ENCODE data around the gene TNFSF8.

Gene TNFSF8

DNA sequence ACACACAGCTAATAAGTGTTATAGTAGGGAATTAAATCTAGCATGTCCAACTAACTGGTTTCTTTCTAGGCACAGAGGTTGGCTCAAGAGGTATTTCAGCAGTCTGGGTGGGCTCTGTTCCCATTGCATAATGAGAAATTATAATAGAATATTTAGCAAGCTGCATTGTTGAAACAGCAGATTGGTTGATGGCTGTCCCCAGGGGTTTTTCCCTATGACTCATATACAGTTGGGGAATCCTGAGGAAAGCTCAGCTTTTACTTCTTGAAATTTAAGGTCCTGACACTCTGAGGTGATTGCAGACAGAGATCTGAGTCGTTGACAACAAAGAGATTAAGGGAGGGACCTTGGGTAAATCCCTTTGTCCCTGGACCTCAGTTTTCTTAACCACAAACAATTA is 38.3 kb upstream of the TNFSF8 start:
- Histone ChIP-seq H2BK15ac (ENCODE audit: low read length) (no peak overlapping the region), H3K14ac (ENCODE audit: low read length) (no peak overlapping the region), H2BK5ac (ENCODE audit: low read length) (no peak overlapping the region), H2AK5ac (ENCODE audit: low read depth, low read length) (no peak overlapping the region), H2BK120ac (ENCODE audit: low read depth, low read length) (no peak overlapping the region), H3K4ac (ENCODE audit: low read length) (no peak overlapping the region), H4K91ac (ENCODE audit: low read depth, low read length, poor library complexity) (no peak overlapping the region), H3K9ac (ENCODE audit: low read depth, low read length, poor library complexity) (no peak overlapping the region), H3K23ac (ENCODE audit: low read depth, low read length, poor library complexity) (no peak overlapping the region), H3K27me3 (ENCODE audit: control insufficient read depth in 3 of 3, insufficient read depth in 3 of 3, low read depth in 1 of 3, low read length in 3 of 3) (no peaks in the 10 kb centered on the region), H3K9me3 (replicated peaks in 1 of 2; ENCODE audit: control insufficient read depth in 2 of 2, insufficient read depth in 1 of 2, low read depth in 1 of 2, low read length in 2 of 2) (no peaks in the 10 kb centered on the region), H3K18ac (ENCODE audit: low read length) (no peak overlapping the region), H3K79me1 (ENCODE audit: low read depth, low read length) (no peaks in the 10 kb centered on the region), H3K4me2 (ENCODE audit: insufficient read depth, low read length, poor library complexity, severe bottlenecking) (no peak overlapping the region), H3K36me3 (replicated peaks in 1 of 2; ENCODE audit: control insufficient read depth in 2 of 2, insufficient read depth in 2 of 2, low read length in 2 of 2) (no peaks in the 10 kb centered on the region), H3K4me1 (ENCODE audit: control insufficient read depth in 2 of 2, insufficient read depth in 1 of 2, low read depth in 1 of 2, low read length in 2 of 2) (no peaks in the 10 kb centered on the region), H3K4me3 (ENCODE audit: low read length in 2 of 2) (no peak overlapping the region), H3K27ac (replicated peaks; ENCODE audit: low read length) (no peak overlapping the region), H4K8ac (ENCODE audit: low read depth, low read length) (no peak overlapping the region), H2BK12ac (ENCODE audit: low read length) (no peak overlapping the region), H2AFZ (ENCODE audit: low read length) (no peak overlapping the region)
- DNase-seq (ENCODE audit: low spot score), result no peak
- no CpG with 5 or more reads among the region's 1 CpG for WGBS, 2 donors (ENCODE audit: extremely low coverage in 2 of 2, insufficient read length in 2 of 2, insufficient replicate concordance in 1 of 2)

- Histone ChIP-seq H3K14ac (ENCODE audit: low read length) (no peak overlapping the region), H3K4me3 (ENCODE audit: low read length in 2 of 2) (no peak overlapping the region), H2BK12ac (ENCODE audit: low read length) (no peak overlapping the region), H3K9ac (ENCODE audit: low read depth, low read length, poor library complexity) (no peak overlapping the region), H4K91ac (ENCODE audit: low read depth, low read length, poor library complexity) (no peak overlapping the region), H2AFZ (ENCODE audit: low read length) (no peak overlapping the region), H3K4me2 (ENCODE audit: insufficient read depth, low read length, poor library complexity, severe bottlenecking) (no peak overlapping the region), H3K4ac (ENCODE audit: low read length) (no peak overlapping the region), H4K8ac (ENCODE audit: low read depth, low read length) (no peak overlapping the region), H3K9me3 (replicated peaks in 1 of 2; ENCODE audit: control insufficient read depth in 2 of 2, insufficient read depth in 1 of 2, low read depth in 1 of 2, low read length in 2 of 2) (no peaks in the 10 kb centered on the region), H3K36me3 (replicated peaks in 1 of 2; ENCODE audit: control insufficient read depth in 2 of 2, insufficient read depth in 2 of 2, low read length in 2 of 2) (no peaks in the 10 kb centered on the region), H3K23ac (ENCODE audit: low read depth, low read length, poor library complexity) (no peak overlapping the region), H3K27me3 (ENCODE audit: control insufficient read depth in 3 of 3, insufficient read depth in 3 of 3, low read depth in 1 of 3, low read length in 3 of 3) (no peaks in the 10 kb centered on the region), H3K4me1 (ENCODE audit: control insufficient read depth in 2 of 2, insufficient read depth in 1 of 2, low read depth in 1 of 2, low read length in 2 of 2) (no peaks in the 10 kb centered on the region), H3K18ac (ENCODE audit: low read length) (no peak overlapping the region), H2AK5ac (ENCODE audit: low read depth, low read length) (no peak overlapping the region), H2BK5ac (ENCODE audit: low read length) (no peak overlapping the region), H2BK120ac (ENCODE audit: low read depth, low read length) (no peak overlapping the region), H2BK15ac (ENCODE audit: low read length) (no peak overlapping the region), H3K27ac (replicated peaks; ENCODE audit: low read length) (no peak overlapping the region), H3K79me1 (ENCODE audit: low read depth, low read length) (no peaks in the 10 kb centered on the region)
- WGBS, 2 donors (ENCODE audit: extremely low coverage in 2 of 2, insufficient read length in 2 of 2, insufficient replicate concordance in 1 of 2), result no CpG with 5 or more reads among the region's 1 CpG
- DNase-seq (ENCODE audit: low spot score), result no peak
Measured at GRCh38 chr9:114965564-114965963, 35.2 kb upstream of the TNFSF8 start.

DNA sequence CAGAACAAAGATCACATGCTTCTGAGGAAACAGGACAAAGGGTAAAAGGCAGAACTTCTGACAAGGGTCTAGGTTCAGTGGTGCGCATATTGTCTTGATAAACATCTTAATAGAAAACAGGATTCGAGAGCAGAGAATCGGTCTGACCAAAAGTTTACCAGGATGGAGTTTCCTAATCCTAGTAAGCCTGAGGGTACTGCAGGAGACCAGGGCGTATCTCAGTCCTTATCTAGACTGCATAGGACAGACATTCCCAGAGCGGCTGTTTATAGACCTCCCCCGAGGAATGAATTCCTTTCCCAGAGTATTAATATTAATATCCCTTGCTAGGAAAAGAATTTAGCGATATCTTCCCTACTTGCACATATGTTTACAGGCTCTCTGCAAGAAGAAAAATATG is 32.4 kb upstream of the TNFSF8 start:
- Histone ChIP-seq H3K14ac (ENCODE audit: low read length) (no peak overlapping the region), H3K27ac (replicated peaks; ENCODE audit: low read length) (no peak overlapping the region), H3K4me1 (ENCODE audit: control insufficient read depth in 2 of 2, insufficient read depth in 1 of 2, low read depth in 1 of 2, low read length in 2 of 2) (no peaks in the 10 kb centered on the region), H3K27me3 (ENCODE audit: control insufficient read depth in 3 of 3, insufficient read depth in 3 of 3, low read depth in 1 of 3, low read length in 3 of 3) (no peaks in the 10 kb centered on the region), H2BK5ac (ENCODE audit: low read length) (no peak overlapping the region), H3K4ac (ENCODE audit: low read length) (no peak overlapping the region), H2BK12ac (ENCODE audit: low read length) (no peak overlapping the region), H3K9ac (ENCODE audit: low read depth, low read length, poor library complexity) (no peak overlapping the region), H4K91ac (ENCODE audit: low read depth, low read length, poor library complexity) (no peak overlapping the region), H3K23ac (ENCODE audit: low read depth, low read length, poor library complexity) (no peak overlapping the region), H2AK5ac (ENCODE audit: low read depth, low read length) (no peak overlapping the region), H4K8ac (ENCODE audit: low read depth, low read length) (no peak overlapping the region), H3K9me3 (replicated peaks in 1 of 2; ENCODE audit: control insufficient read depth in 2 of 2, insufficient read depth in 1 of 2, low read depth in 1 of 2, low read length in 2 of 2) (peaks cover 0 to 3% of the 10 kb centered on the region in 2 donors), H3K18ac (ENCODE audit: low read length) (no peak overlapping the region), H2BK15ac (ENCODE audit: low read length) (no peak overlapping the region), H3K36me3 (replicated peaks in 1 of 2; ENCODE audit: control insufficient read depth in 2 of 2, insufficient read depth in 2 of 2, low read length in 2 of 2) (no peaks in the 10 kb centered on the region), H3K79me1 (ENCODE audit: low read depth, low read length) (no peaks in the 10 kb centered on the region), H3K4me2 (ENCODE audit: insufficient read depth, low read length, poor library complexity, severe bottlenecking) (no peak overlapping the region), H3K4me3 (ENCODE audit: low read length in 2 of 2) (no peak overlapping the region), H2AFZ (ENCODE audit: low read length) (no peak overlapping the region), H2BK120ac (ENCODE audit: low read depth, low read length) (no peak overlapping the region)
- WGBS, 2 donors (ENCODE audit: extremely low coverage in 2 of 2, insufficient read length in 2 of 2, insufficient replicate concordance in 1 of 2), result no CpG with 5 or more reads among the region's 7 CpGs
- no peak for DNase-seq (ENCODE audit: low spot score)

- no peak overlapping the region for H2BK120ac ChIP-seq (ENCODE audit: low read depth, low read length)
- no peak overlapping the region for H3K4me2 ChIP-seq (ENCODE audit: insufficient read depth, low read length, poor library complexity, severe bottlenecking)
- no peaks in the 10 kb centered on the region for H3K79me1 ChIP-seq (ENCODE audit: low read depth, low read length)
- no CpG with 5 or more reads among the region's 3 CpGs for WGBS, 2 donors (ENCODE audit: extremely low coverage in 2 of 2, insufficient read length in 2 of 2, insufficient replicate concordance in 1 of 2)
- H3K27ac ChIP-seq (replicated peaks; ENCODE audit: low read length), result no peak overlapping the region
- no peak overlapping the region for H4K91ac ChIP-seq (ENCODE audit: low read depth, low read length, poor library complexity)
- no peak overlapping the region for H2AK5ac ChIP-seq (ENCODE audit: low read depth, low read length)
- no peak for DNase-seq (ENCODE audit: low spot score)
- no peak overlapping the region for H2BK5ac ChIP-seq (ENCODE audit: low read length)
- H3K4me3 ChIP-seq (ENCODE audit: low read length in 2 of 2), result no peak overlapping the region
- no peak overlapping the region for H2AFZ ChIP-seq (ENCODE audit: low read length)
- no peak overlapping the region for H3K4ac ChIP-seq (ENCODE audit: low read length)
- H4K8ac ChIP-seq (ENCODE audit: low read depth, low read length), result no peak overlapping the region
- no peaks in the 10 kb centered on the region for H3K4me1 ChIP-seq (ENCODE audit: control insufficient read depth in 2 of 2, insufficient read depth in 1 of 2, low read depth in 1 of 2, low read length in 2 of 2)
- H3K14ac ChIP-seq (ENCODE audit: low read length), result no peak overlapping the region
- H3K23ac ChIP-seq (ENCODE audit: low read depth, low read length, poor library complexity), result no peak overlapping the region
- H3K9ac ChIP-seq (ENCODE audit: low read depth, low read length, poor library complexity), result no peak overlapping the region
- peaks cover 0 to 3% of the 10 kb centered on the region in 2 donors for H3K9me3 ChIP-seq (replicated peaks in 1 of 2; ENCODE audit: control insufficient read depth in 2 of 2, insufficient read depth in 1 of 2, low read depth in 1 of 2, low read length in 2 of 2)
- H3K27me3 ChIP-seq (ENCODE audit: control insufficient read depth in 3 of 3, insufficient read depth in 3 of 3, low read depth in 1 of 3, low read length in 3 of 3), result no peaks in the 10 kb centered on the region
- H3K36me3 ChIP-seq (replicated peaks in 1 of 2; ENCODE audit: control insufficient read depth in 2 of 2, insufficient read depth in 2 of 2, low read length in 2 of 2), result no peaks in the 10 kb centered on the region
- H2BK15ac ChIP-seq (ENCODE audit: low read length), result no peak overlapping the region
- H2BK12ac ChIP-seq (ENCODE audit: low read length), result no peak overlapping the region
- H3K18ac ChIP-seq (ENCODE audit: low read length), result no peak overlapping the region
Measured at GRCh38 chr9:114960276-114960675, 29.9 kb upstream of the TNFSF8 start.

Data from neuronal stem cell (in vitro differentiated cells).